ENCODE measurements around the gene AGA.

DNA sequence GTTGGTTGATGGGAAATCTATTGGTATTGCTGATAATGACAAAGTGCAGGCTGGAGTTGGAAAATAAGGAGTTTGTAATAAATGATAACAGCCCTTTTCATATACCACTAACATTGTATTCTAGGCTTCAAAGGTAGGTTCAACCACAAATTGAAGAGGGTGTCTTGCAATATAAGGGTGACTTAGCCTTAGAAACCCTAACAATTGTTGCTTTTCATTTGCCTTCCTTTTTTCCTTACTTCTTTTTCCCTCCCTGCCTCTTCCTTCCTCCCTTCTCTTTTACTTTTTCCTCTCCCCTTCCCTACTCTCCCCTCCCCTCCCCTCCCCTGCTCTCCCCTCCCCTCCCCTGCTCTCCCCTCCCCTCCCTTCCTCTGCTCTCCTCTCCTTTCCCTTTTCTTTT is 10.9 kb upstream of the AGA start:
- TF ChIP-seq, protein P1, sequence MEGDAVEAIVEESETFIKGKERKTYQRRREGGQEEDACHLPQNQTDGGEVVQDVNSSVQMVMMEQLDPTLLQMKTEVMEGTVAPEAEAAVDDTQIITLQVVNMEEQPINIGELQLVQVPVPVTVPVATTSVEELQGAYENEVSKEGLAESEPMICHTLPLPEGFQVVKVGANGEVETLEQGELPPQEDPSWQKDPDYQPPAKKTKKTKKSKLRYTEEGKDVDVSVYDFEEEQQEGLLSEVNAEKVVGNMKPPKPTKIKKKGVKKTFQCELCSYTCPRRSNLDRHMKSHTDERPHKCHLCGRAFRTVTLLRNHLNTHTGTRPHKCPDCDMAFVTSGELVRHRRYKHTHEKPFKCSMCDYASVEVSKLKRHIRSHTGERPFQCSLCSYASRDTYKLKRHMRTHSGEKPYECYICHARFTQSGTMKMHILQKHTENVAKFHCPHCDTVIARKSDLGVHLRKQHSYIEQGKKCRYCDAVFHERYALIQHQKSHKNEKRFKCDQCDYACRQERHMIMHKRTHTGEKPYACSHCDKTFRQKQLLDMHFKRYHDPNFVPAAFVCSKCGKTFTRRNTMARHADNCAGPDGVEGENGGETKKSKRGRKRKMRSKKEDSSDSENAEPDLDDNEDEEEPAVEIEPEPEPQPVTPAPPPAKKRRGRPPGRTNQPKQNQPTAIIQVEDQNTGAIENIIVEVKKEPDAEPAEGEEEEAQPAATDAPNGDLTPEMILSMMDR (conservative IDR thresholded peaks at IDR 0.05; ENCODE audit: low read length): no peak
- TF ChIP-seq EZH2phosphoT487 (IDR thresholded peaks at IDR 0.05; ENCODE audit: borderline replicate concordance): no peak
